Progenitor cell of endocrine pancreas (in vitro differentiated cells): ENCODE results near the gene BTN3A1. TPM values are rescaled to one million over a fixed set of nuclear protein-coding genes. Genes with fewer than 3 reads are reported as not detected.

Experiments
- DNase-seq: peaks from one replicate; pipeline ENCODE4 v3.0.0; 2021; ENCODE audit warnings: low spot score; ENCODE audit not compliant: unreplicated experiment
- H3K27ac Mint-ChIP-seq: 2 replicates; pipeline ENCODE4 v1.8.0; 2021; ENCODE audit warnings: mild to moderate bottlenecking, moderate library complexity, mixed read lengths
- H3K27me3 Mint-ChIP-seq: 2 replicates; pipeline ENCODE4 v1.8.0; 2021; ENCODE audit warnings: mixed read lengths
- H3K36me3 Mint-ChIP-seq: 2 replicates; pipeline ENCODE4 v1.8.0; 2022; ENCODE audit warnings: mixed read lengths; ENCODE audit not compliant: insufficient read depth
- H3K4me1 Mint-ChIP-seq: 2 replicates; pipeline ENCODE4 v1.8.0; 2021; ENCODE audit warnings: low read depth, mixed read lengths
- H3K4me3 Mint-ChIP-seq: 2 replicates; pipeline ENCODE4 v1.8.0; 2021; ENCODE audit warnings: low read depth, mild to moderate bottlenecking, moderate library complexity, mixed read lengths
- H3K9me3 Mint-ChIP-seq: 2 replicates; pipeline ENCODE4 v1.8.0; 2021; ENCODE audit warnings: low read depth, mixed read lengths
- CTCF ChIP-seq: fragments of 200-600 bp; sonication (generic); IDR thresholded peaks from one replicate; pipeline ENCODE4 v1.5.0; 2021; ENCODE audit warnings: antibody characterized with exemption, mild to moderate bottlenecking; ENCODE audit not compliant: unreplicated experiment
- total RNA-seq: library from RNA; stranded (reverse); gene quantifications from 2 replicates; pipeline ENCODE4 v1.2.1, GENCODE V29; 2021

The BTN3A1 gene
- total RNA-seq, 1 donor from 2014 or later: 9.6 TPM

DNA sequence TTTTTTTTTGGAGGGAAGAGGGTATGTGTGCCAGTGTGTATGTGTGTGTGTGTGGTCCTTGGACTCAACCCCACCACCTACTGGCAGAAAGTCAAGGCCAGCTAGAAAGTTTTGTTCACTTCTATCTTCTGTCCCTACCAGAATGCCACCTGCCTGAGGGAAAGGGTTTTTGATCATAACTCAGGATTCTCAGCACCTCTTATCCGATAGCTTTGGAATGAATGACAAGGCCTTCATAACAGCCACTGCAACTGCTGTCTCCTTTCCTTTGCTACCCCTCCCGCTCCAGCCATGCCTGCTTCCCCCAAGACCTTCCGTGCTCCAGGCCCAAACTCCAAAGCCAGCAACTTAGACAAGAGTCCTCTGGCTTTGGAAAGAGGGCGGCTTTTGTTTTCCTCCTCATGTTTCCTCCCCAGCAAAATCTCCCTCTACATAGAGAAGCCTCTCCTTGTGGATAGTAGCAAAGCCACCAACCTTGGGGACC is 18.7 kb downstream of the BTN3A1 start:
- peak; percentile 58 for TF ChIP-seq CTCF
- H3K4me3 Mint-ChIP-seq: no peak overlapping the region
- H3K36me3 Mint-ChIP-seq: peaks cover 10% of the 10 kb centered on the region
- DNase-seq: no peak
- peaks cover 10% of the 10 kb centered on the region for H3K9me3 Mint-ChIP-seq
- peaks cover 11% of the 10 kb centered on the region for H3K4me1 Mint-ChIP-seq
- no peaks in the 10 kb centered on the region for H3K27me3 Mint-ChIP-seq
- no peak overlapping the region for H3K27ac Mint-ChIP-seq

- TF ChIP-seq CTCF: no peak
- Mint-ChIP-seq H3K27me3 (no peaks in the 10 kb centered on the region), H3K27ac (no peak overlapping the region), H3K4me1 (peaks cover 11% of the 10 kb centered on the region), H3K9me3 (peaks cover 8% of the 10 kb centered on the region), H3K36me3 (peaks cover 14% of the 10 kb centered on the region), H3K4me3 (no peak overlapping the region)
- DNase-seq: peak; percentile 48
These were observed 19.4 kb downstream of the BTN3A1 start for GRCh38 chr6:26421259-26422144.

GRCh38 chr6:26422329-26422728 is 20.3 kb downstream of the BTN3A1 start:
- no peak for TF ChIP-seq CTCF
- Mint-ChIP-seq H3K36me3 (peaks cover 20% of the 10 kb centered on the region), H3K27me3 (no peaks in the 10 kb centered on the region), H3K4me1 (peaks cover 11% of the 10 kb centered on the region), H3K9me3 (peaks cover 4% of the 10 kb centered on the region), H3K4me3 (peak overlapping the region; percentile 31), H3K27ac (no peak overlapping the region)
- DNase-seq: no peak

DNA sequence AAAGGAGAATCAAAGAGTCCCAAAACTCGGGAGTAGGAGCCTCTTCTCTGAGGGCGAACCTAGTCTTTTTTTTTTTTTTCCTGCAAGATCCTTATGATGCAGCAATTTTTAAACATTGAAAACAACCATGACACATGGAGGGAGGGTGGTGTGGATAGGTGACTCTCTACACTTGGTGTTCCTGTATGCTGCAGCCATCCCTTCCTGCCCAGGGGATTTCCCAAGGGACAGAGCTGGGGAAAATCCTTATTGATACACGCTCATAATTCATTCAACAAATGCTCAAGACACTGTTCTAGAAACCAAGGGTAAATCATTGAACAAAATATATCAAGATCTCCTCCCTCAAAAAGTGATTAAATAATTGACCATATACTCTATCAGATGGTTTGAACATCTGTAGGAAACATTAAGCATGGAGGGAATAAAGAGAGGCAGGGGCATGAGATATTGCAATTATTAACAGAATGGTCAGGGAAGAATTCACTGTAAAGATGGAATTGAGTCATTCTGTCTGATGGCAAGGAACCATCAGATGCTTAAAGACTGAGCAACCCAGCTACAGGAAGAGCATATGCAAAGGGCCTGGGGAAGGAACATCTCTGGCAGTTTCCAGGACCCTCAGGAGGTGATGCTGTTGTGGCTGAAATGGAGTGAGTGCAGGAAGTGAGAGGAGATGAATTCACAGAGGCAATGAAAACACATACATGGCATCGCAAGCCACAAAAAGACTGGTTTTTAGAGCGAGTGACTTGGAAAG is 24.8 kb downstream of the BTN3A1 start:
- H3K27ac Mint-ChIP-seq: no peak overlapping the region
- H3K27me3 Mint-ChIP-seq: no peaks in the 10 kb centered on the region
- peaks cover 36% of the 10 kb centered on the region for H3K36me3 Mint-ChIP-seq
- no peak overlapping the region for H3K4me3 Mint-ChIP-seq
- H3K4me1 Mint-ChIP-seq: peaks cover 11% of the 10 kb centered on the region
- H3K9me3 Mint-ChIP-seq: peaks cover 4% of the 10 kb centered on the region
- no peak for TF ChIP-seq CTCF
- no peak for DNase-seq

DNA sequence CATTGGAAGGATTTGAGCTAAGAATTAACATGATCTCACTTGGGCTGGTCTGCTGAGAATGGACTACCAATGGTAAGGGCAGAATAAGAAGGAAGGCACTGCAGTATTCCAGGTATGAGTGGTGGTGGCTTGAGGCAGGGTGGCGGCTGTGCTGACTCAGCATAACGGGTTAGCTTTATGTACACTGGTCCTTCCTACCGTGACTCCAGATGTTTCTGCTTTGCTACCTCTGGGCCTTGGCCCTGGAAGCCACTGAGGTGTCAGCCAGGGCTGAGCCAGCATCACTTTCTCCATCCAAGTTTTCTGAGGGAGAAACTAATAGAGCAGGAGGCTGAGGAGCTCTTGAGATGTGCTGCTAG is 25.4 kb downstream of the BTN3A1 start:
- Mint-ChIP-seq H3K36me3 (peaks cover 39% of the 10 kb centered on the region), H3K27ac (no peak overlapping the region), H3K27me3 (no peaks in the 10 kb centered on the region), H3K9me3 (peaks cover 7% of the 10 kb centered on the region), H3K4me1 (peaks cover 9% of the 10 kb centered on the region), H3K4me3 (no peak overlapping the region)
- no peak for TF ChIP-seq CTCF
- DNase-seq: no peak
